H1 (cell line): ENCODE data around the gene OLR1. TPM values are rescaled to one million over a fixed set of nuclear protein-coding genes. Genes with fewer than 3 reads are reported as not detected.

Source experiments
- BACH1 ChIP-seq: IDR thresholded peaks from 2 replicates; pipeline ENCODE4 v1.6.1; 2012; ENCODE audit warnings: low read length, improper control_type of control experiment
- CBX5 ChIP-seq: fragments of 300-800, 300-1000 bp; sonication (generic); IDR thresholded peaks from 2 replicates; pipeline ENCODE4 v1.7.1; 2016; ENCODE audit warnings: antibody characterized with exemption, low read length, low read depth
- CBX8 ChIP-seq: fragments of 300-800, 300-1000 bp; sonication (generic); IDR thresholded peaks from 2 replicates; pipeline ENCODE4 v1.7.1; 2016; ENCODE audit warnings: low read depth, low read length, borderline replicate concordance
- CEBPB ChIP-seq: IDR thresholded peaks from 2 replicates; pipeline ENCODE4 v1.6.1; 2012; ENCODE audit warnings: low read depth, low read length
- CHD2 ChIP-seq: IDR thresholded peaks from 2 replicates; pipeline ENCODE4 v1.6.1; 2012; ENCODE audit warnings: low read length, improper control_type of control experiment
- E2F6 ChIP-seq: IDR thresholded peaks from 2 replicates; pipeline ENCODE4 v1.6.1; 2012; ENCODE audit warnings: inconsistent platforms
- FOSL1 ChIP-seq: IDR thresholded peaks from 2 replicates; pipeline ENCODE4 v1.6.1; 2011; ENCODE audit warnings: mild to moderate bottlenecking, low read depth, low read length, moderate library complexity; ENCODE audit not compliant: insufficient read depth
- GABPA ChIP-seq: IDR thresholded peaks from 2 replicates; pipeline ENCODE4 v1.6.1; 2011; ENCODE audit warnings: mild to moderate bottlenecking, low read length, moderate library complexity, borderline replicate concordance; ENCODE audit not compliant: insufficient read depth
- GTF2F1 ChIP-seq: IDR thresholded peaks from 2 replicates; pipeline ENCODE4 v1.6.1; 2012; ENCODE audit warnings: low read depth, low read length, improper control_type of control experiment, borderline replicate concordance
- RBBP5 ChIP-seq: IDR thresholded peaks from 2 replicates; pipeline ENCODE4 v1.7.1; 2012; ENCODE audit warnings: low read depth, mild to moderate bottlenecking, inconsistent platforms, low read length, moderate library complexity, borderline replicate concordance
- SIN3A ChIP-seq, 2 experiments: IDR thresholded peaks in 1 of 2; conservative IDR thresholded peaks in 1 of 2; 2 replicates each; pipeline ENCODE4 v1.6.1; 2011 to 2012; ENCODE audit warnings: low read length in 2 of 2, improper control_type of control experiment in 1 of 2, low read depth in 1 of 2, mild to moderate bottlenecking in 1 of 2
- SIRT6 ChIP-seq: IDR thresholded peaks from one replicate; pipeline ENCODE4 v1.7.1; 2012; ENCODE audit warnings: low read length, inconsistent platforms
- TAF1 ChIP-seq: IDR thresholded peaks from 2 replicates; pipeline ENCODE4 v1.6.1; 2011; ENCODE audit warnings: mild to moderate bottlenecking, low read depth, low read length
- TAF7 ChIP-seq: optimal IDR thresholded peaks from 2 replicates; pipeline ENCODE3; 2011; ENCODE audit warnings: low read depth, mild to moderate bottlenecking, inconsistent platforms, low read length, moderate library complexity, borderline replicate concordance
- TBP ChIP-seq: IDR thresholded peaks from 2 replicates; pipeline ENCODE4 v1.6.1; 2011; ENCODE audit warnings: low read depth, low read length, improper control_type of control experiment
- USF2 ChIP-seq: IDR thresholded peaks from 2 replicates; pipeline ENCODE4 v1.6.1; 2011; ENCODE audit warnings: low read length, improper control_type of control experiment
- polyA plus RNA-seq, 7 experiments: library from polyadenylated mRNA; depleted of rRNA in 3 of 7; stranded (reverse) in 5 of 7; unstranded in 2 of 7; fragments of >200 nt in 5 of 7; fragments of 200-250 nt in 2 of 7; gene quantifications; 1 replicate in 5 of 7; 2 replicates in 1 of 7; 4 replicates in 1 of 7; pipeline versions ENCODE4 v1.2.1 to v1.2.3, GENCODE V29; 2011 to 2013; ENCODE audit warnings: missing spikeins in 2 of 7, mixed read lengths in 2 of 7
- total RNA-seq: library from RNA; stranded (reverse); fragmentation: NEBNext Ultra II Directional; extraction: Animal tissue kit (Norgen Biotek cat#: 25700); gene quantifications from 2 replicates; pipeline ENCODE4 v1.2.1, GENCODE V29; 2021
- TF ChIP-seq, protein P1 (sequence below): IDR thresholded peaks from 2 replicates; pipeline ENCODE4 v1.6.1; 2012; ENCODE audit warnings: low read length, inconsistent platforms
- TF ChIP-seq, protein P2 (sequence below): IDR thresholded peaks from 2 replicates; pipeline ENCODE4 v1.6.1; 2012; ENCODE audit warnings: inconsistent platforms

OLR1 gene
- total and polyA plus RNA-seq, 2 of the 8 experiments (the other 6 are each of a cell fraction or from before 2014, with no cell fraction given), result not detected

DNA sequence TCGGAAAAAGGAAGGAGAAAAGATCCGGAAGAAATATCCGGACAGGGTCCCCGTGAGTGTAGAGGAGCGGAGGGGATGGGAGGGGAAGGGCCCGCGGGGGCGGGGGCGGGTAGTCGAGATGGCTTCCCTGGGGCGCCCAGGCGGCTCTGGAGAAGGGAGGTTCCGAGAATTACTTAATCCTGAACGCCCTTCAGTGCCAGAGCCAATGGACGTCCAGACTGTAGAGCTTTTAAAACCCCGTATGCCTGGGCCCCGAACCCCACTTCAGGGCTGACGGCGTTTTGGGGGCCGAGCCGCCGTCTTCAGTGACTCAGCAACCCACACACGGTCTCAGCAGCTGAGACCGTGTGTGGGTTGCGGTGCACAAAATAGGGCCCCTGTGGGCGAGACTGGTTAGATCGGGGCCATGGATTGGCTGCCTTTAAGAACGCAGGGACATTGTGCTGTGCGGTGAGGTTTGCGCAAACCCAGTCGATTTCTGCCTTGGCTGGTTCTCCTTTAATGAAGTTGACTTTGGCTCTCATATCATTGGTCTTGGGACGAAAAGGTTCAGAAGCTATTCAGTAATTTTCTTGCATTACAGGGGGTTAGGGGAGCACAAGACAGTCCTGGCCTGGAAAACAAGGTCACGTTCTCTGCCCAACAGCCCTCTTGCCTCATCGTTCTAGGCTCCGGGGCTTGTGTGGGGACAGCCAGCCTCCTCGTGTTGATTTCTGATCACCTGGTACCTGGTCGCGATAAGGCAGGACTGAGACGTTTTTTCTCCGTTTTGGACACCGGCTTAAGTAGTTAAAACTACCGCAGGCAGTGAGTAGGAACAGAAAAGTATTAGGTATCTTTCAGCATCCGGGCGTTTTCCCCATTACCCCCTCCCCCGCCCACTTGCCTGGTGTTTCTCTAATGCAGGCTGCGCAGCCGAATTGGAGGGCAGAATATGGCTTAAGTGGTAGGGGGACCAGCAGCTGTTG lies 41.5 kb upstream of the OLR1 start (continued):
- TF ChIP-seq, protein P1, sequence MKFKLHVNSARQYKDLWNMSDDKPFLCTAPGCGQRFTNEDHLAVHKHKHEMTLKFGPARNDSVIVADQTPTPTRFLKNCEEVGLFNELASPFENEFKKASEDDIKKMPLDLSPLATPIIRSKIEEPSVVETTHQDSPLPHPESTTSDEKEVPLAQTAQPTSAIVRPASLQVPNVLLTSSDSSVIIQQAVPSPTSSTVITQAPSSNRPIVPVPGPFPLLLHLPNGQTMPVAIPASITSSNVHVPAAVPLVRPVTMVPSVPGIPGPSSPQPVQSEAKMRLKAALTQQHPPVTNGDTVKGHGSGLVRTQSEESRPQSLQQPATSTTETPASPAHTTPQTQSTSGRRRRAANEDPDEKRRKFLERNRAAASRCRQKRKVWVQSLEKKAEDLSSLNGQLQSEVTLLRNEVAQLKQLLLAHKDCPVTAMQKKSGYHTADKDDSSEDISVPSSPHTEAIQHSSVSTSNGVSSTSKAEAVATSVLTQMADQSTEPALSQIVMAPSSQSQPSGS, result no peak
- TF ChIP-seq CHD2, result no peak
- 0 out of 2 replicates have a peak, but pooled peaks have one; percentile 43 for TF ChIP-seq RBBP5
- TF ChIP-seq SIRT6, result no peak
- TF ChIP-seq CEBPB, result peak; percentile 23; the same call in 1 of the 2 replicates
- TF ChIP-seq, protein P2, sequence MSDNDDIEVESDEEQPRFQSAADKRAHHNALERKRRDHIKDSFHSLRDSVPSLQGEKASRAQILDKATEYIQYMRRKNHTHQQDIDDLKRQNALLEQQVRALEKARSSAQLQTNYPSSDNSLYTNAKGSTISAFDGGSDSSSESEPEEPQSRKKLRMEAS, result 0 out of 2 replicates have a peak, but pooled peaks have one; percentile 32
- peak; percentile 52 for TF ChIP-seq BACH1
- 0 out of 2 replicates have a peak, but pooled peaks have one; percentile 8 for TF ChIP-seq TBP
- no peak for TF ChIP-seq USF2
- no peak for TF ChIP-seq FOSL1
- 0 out of 4 replicates have a peak, but pooled peaks of 1 of the 2 experiments have one; percentile 32 for TF ChIP-seq SIN3A (conservative IDR thresholded peaks at IDR 0.05 in 1 of 2, IDR thresholded peaks at IDR 0.05 in 1 of 2; ENCODE audit: low read depth in 1 of 2, low read length in 2 of 2)
- no peak for TF ChIP-seq GABPA
- no peak for TF ChIP-seq E2F6
- TF ChIP-seq CBX8, result no peak
- TF ChIP-seq TAF7, result peak; percentile 60
- no peak for TF ChIP-seq CBX5
- TF ChIP-seq TAF1, result 0 out of 2 replicates have a peak, but pooled peaks have one; percentile 18
- TF ChIP-seq GTF2F1, result no peak
